GOT3 (cell line): Measurements from ENCODE around the gene DLL4.
A peak's percentile ranks its signal among the peaks of the same experiment; 100 is the strongest.

Experiments
- DNase-seq: peaks from one replicate; lab custom pipeline; 2025; ENCODE audit warnings: mixed read lengths; lab: John Stamatoyannopoulos, UW

DLL4 gene

GRCh38 chr15:40906091-40906990 lies 22.8 kb upstream of the DLL4 start:
- DNase-seq = peak; percentile 86

GRCh38 chr15:40906991-40907802 lies 21.9 kb upstream of the DLL4 start:
- DNase-seq = no peak

GRCh38 chr15:40908095-40908494 lies 21.0 kb upstream of the DLL4 start:
- no peak for DNase-seq

- no peak for DNase-seq
Observed at GRCh38 chr15:40909662-40910630, 19.2 kb upstream of the DLL4 start.

- DNase-seq = no peak
Observed at GRCh38 chr15:40911141-40911540, 18.0 kb upstream of the DLL4 start.

- no peak for DNase-seq
Observed at GRCh38 chr15:40911693-40912092, 17.4 kb upstream of the DLL4 start.

- no peak for DNase-seq
Observed at GRCh38 chr15:40912478-40912877, 16.7 kb upstream of the DLL4 start.

GRCh38 chr15:40914013-40914412 lies 15.1 kb upstream of the DLL4 start:
- no peak for DNase-seq

GRCh38 chr15:40914486-40914885 lies 14.7 kb upstream of the DLL4 start:
- no peak for DNase-seq

- no peak for DNase-seq
Observed at GRCh38 chr15:40915116-40915661, 14.0 kb upstream of the DLL4 start.

- no peak for DNase-seq
Observed at GRCh38 chr15:40915679-40916078, 13.5 kb upstream of the DLL4 start.

- DNase-seq = no peak
Observed at GRCh38 chr15:40917585-40917984, 11.6 kb upstream of the DLL4 start.

GRCh38 chr15:40918146-40918798 lies 10.9 kb upstream of the DLL4 start:
- no peak for DNase-seq

GRCh38 chr15:40918799-40919392 lies 10.2 kb upstream of the DLL4 start:
- no peak for DNase-seq

- no peak for DNase-seq
Observed at GRCh38 chr15:40921949-40922607, 7.1 kb upstream of the DLL4 start.

GRCh38 chr15:40922608-40923005 lies 6.5 kb upstream of the DLL4 start:
- no peak for DNase-seq

GRCh38 chr15:40923551-40923950 lies 5.6 kb upstream of the DLL4 start:
- no peak for DNase-seq

- DNase-seq = no peak
Observed at GRCh38 chr15:40925495-40925862, 3.7 kb upstream of the DLL4 start.

- DNase-seq = no peak
Observed at GRCh38 chr15:40925863-40926658, 3.1 kb upstream of the DLL4 start.
